ENCODE data around the gene ITCH.

DNA sequence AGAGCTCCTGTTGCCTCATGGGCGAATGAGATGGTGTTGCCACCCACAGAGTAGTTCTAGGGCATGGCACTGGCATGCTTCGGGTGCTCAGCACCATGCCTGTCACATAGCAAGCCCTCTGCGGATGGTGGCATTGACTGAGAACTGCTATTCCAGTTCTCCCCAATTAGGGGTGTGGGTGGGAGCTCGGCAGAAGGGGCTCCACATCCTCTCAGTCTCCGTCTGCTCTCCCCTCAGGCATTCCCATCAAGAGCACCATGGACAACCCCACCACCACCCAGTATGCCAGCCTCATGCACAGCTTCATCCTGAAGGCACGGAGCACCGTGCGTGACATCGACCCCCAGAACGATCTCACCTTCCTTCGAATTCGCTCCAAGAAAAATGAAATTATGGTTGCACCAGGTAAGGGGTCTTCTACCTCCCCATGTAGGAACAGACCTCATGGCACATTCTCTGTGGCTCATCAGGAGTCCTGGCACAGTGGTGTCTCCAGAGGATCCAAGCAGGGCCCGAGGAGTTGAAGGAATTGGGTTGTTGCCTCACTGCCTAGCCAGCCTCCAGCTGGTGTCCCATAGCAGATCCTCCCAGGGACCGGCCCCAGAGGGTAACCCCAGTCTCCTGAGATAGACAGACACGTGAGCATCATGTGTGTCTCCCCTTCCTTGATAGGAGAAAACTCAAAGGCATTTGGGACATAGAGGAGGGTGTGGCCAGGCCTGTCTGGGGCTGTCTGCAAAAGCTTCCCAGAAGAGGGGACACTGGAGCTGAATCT is 171.5 kb downstream of the ITCH start:
- TF ChIP-seq CTCF (tag by site-specific recombination; IDR thresholded peaks at IDR 0.05) (no peak), ZNF514 (tag by site-specific recombination; IDR thresholded peaks at IDR 0.05) (no peak), ZNF548 (tag by site-specific recombination; IDR thresholded peaks at IDR 0.05) (no peak), SETDB1 (IDR thresholded peaks at IDR 0.05; ENCODE audit: insufficient read length, low read length) (no peak), BCL11A (tag by site-specific recombination; IDR thresholded peaks at IDR 0.05; ENCODE audit: low read depth) (no peak), ZNF18 (tag by site-specific recombination; IDR thresholded peaks at IDR 0.05) (no peak), ZNF335 (tag by site-specific recombination; conservative IDR thresholded peaks at IDR 0.05) (no peak), ZNF366 (tag by site-specific recombination; conservative IDR thresholded peaks at IDR 0.05) (no peak), ZBTB8A (tag by site-specific recombination; IDR thresholded peaks at IDR 0.05) (no peak)
- TF ChIP-seq, protein P1, sequence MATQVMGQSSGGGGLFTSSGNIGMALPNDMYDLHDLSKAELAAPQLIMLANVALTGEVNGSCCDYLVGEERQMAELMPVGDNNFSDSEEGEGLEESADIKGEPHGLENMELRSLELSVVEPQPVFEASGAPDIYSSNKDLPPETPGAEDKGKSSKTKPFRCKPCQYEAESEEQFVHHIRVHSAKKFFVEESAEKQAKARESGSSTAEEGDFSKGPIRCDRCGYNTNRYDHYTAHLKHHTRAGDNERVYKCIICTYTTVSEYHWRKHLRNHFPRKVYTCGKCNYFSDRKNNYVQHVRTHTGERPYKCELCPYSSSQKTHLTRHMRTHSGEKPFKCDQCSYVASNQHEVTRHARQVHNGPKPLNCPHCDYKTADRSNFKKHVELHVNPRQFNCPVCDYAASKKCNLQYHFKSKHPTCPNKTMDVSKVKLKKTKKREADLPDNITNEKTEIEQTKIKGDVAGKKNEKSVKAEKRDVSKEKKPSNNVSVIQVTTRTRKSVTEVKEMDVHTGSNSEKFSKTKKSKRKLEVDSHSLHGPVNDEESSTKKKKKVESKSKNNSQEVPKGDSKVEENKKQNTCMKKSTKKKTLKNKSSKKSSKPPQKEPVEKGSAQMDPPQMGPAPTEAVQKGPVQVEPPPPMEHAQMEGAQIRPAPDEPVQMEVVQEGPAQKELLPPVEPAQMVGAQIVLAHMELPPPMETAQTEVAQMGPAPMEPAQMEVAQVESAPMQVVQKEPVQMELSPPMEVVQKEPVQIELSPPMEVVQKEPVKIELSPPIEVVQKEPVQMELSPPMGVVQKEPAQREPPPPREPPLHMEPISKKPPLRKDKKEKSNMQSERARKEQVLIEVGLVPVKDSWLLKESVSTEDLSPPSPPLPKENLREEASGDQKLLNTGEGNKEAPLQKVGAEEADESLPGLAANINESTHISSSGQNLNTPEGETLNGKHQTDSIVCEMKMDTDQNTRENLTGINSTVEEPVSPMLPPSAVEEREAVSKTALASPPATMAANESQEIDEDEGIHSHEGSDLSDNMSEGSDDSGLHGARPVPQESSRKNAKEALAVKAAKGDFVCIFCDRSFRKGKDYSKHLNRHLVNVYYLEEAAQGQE (tag by site-specific recombination; IDR thresholded peaks at IDR 0.05) = no peak
- TF ChIP-seq, protein P2, sequence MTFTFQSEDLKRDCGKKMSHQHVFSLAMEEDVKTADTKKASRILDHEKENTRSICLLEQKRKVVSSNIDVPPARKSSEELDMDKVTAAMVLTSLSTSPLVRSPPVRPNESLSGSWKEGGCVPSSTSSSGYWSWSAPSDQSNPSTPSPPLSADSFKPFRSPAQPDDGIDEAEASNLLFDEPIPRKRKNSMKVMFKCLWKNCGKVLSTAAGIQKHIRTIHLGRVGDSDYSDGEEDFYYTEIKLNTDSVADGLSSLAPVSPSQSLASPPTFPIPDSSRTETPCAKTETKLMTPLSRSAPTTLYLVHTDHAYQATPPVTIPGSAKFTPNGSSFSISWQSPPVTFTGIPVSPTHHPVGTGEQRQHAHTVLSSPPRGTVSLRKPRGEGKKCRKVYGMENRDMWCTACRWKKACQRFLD (tag by site-specific recombination; IDR thresholded peaks at IDR 0.05) = no peak
